Measurements from ENCODE around the gene UBA7. TPM values are rescaled to one million over a fixed set of nuclear protein-coding genes. Genes with fewer than 3 reads are reported as not detected.
"Not testable (repeated sequence)": the region's sequence is repeated elsewhere in the genome, so short reads cannot be mapped to it uniquely, and the experiment has no call there.

The UBA7 gene
- total RNA-seq, 1 donor, result 76.7 TPM

GRCh38 chr3:49831341-49831740 is 17.6 kb upstream of the UBA7 start:
- no peaks in the 10 kb centered on the region for H3K9me3 ChIP-seq (ENCODE audit: low read depth, low read length)
- no peaks in the 10 kb centered on the region for H3K4me1 ChIP-seq (ENCODE audit: insufficient read depth, low read length)
- no peaks in the 10 kb centered on the region for H3K27me3 ChIP-seq (ENCODE audit: insufficient read depth, low read length)
- no peak for TF ChIP-seq CTCF (IDR thresholded peaks at IDR 0.05; ENCODE audit: extremely low read depth, low read depth, low read length)
- H3K36me3 ChIP-seq (ENCODE audit: insufficient read depth, low read length), result no peaks in the 10 kb centered on the region
- H3K79me2 ChIP-seq (ENCODE audit: insufficient read depth, low read length), result no peaks in the 10 kb centered on the region
- no peaks in the 10 kb centered on the region for H4K20me1 ChIP-seq (ENCODE audit: insufficient read depth, low read length)
- no peak overlapping the region for H3K4me2 ChIP-seq (ENCODE audit: insufficient read depth, low read length)
- H3K4me3 ChIP-seq (ENCODE audit: insufficient read depth, low read length), result no peak overlapping the region
- no peak overlapping the region for H3K27ac ChIP-seq (ENCODE audit: low read depth, low read length)
- DNase-seq (ENCODE audit: insufficient read length, low spot score, missing footprints), result peak; percentile 8
- H2AFZ ChIP-seq (ENCODE audit: low read length), result no peak overlapping the region

GRCh38 chr3:49826016-49826415 is 12.3 kb upstream of the UBA7 start:
- TF ChIP-seq CTCF (IDR thresholded peaks at IDR 0.05; ENCODE audit: extremely low read depth, low read depth, low read length), result no peak
- no peak overlapping the region for H3K4me3 ChIP-seq (ENCODE audit: insufficient read depth, low read length)
- H3K27ac ChIP-seq (ENCODE audit: low read depth, low read length), result no peak overlapping the region
- H3K4me2 ChIP-seq (ENCODE audit: insufficient read depth, low read length), result no peak overlapping the region
- no peaks in the 10 kb centered on the region for H3K27me3 ChIP-seq (ENCODE audit: insufficient read depth, low read length)
- no peaks in the 10 kb centered on the region for H3K4me1 ChIP-seq (ENCODE audit: insufficient read depth, low read length)
- H3K36me3 ChIP-seq (ENCODE audit: insufficient read depth, low read length), result no peaks in the 10 kb centered on the region
- DNase-seq (ENCODE audit: insufficient read length, low spot score, missing footprints), result peak; percentile 3
- H3K9me3 ChIP-seq (ENCODE audit: low read depth, low read length), result no peaks in the 10 kb centered on the region
- no peaks in the 10 kb centered on the region for H3K79me2 ChIP-seq (ENCODE audit: insufficient read depth, low read length)
- H2AFZ ChIP-seq (ENCODE audit: low read length), result peak overlapping the region; percentile 42
- H4K20me1 ChIP-seq (ENCODE audit: insufficient read depth, low read length), result no peaks in the 10 kb centered on the region

GRCh38 chr3:49823131-49823530 is 9.4 kb upstream of the UBA7 start:
- not testable (repeated sequence) for DNase-seq (ENCODE audit: insufficient read length, low spot score, missing footprints); H3K4me3 ChIP-seq (ENCODE audit: insufficient read depth, low read length); H3K27ac ChIP-seq (ENCODE audit: low read depth, low read length); H3K79me2 ChIP-seq (ENCODE audit: insufficient read depth, low read length); H3K4me1 ChIP-seq (ENCODE audit: insufficient read depth, low read length); H3K27me3 ChIP-seq (ENCODE audit: insufficient read depth, low read length); H2AFZ ChIP-seq (ENCODE audit: low read length); H3K9me3 ChIP-seq (ENCODE audit: low read depth, low read length); H4K20me1 ChIP-seq (ENCODE audit: insufficient read depth, low read length); H3K36me3 ChIP-seq (ENCODE audit: insufficient read depth, low read length); H3K4me2 ChIP-seq (ENCODE audit: insufficient read depth, low read length)

- peaks cover 32% of the 10 kb centered on the region for H3K36me3 ChIP-seq (ENCODE audit: insufficient read depth, low read length)
- peaks cover 16% of the 10 kb centered on the region for H3K4me1 ChIP-seq (ENCODE audit: insufficient read depth, low read length)
- H4K20me1 ChIP-seq (ENCODE audit: insufficient read depth, low read length), result no peaks in the 10 kb centered on the region
- H3K27ac ChIP-seq (ENCODE audit: low read depth, low read length), result peak overlapping the region; percentile 79
- no peak for TF ChIP-seq CTCF (IDR thresholded peaks at IDR 0.05; ENCODE audit: extremely low read depth, low read depth, low read length)
- H3K4me3 ChIP-seq (ENCODE audit: insufficient read depth, low read length), result peak overlapping the region; percentile 78
- H3K4me2 ChIP-seq (ENCODE audit: insufficient read depth, low read length), result peak overlapping the region; percentile 94
- peaks cover 8% of the 10 kb centered on the region for H3K79me2 ChIP-seq (ENCODE audit: insufficient read depth, low read length)
- H2AFZ ChIP-seq (ENCODE audit: low read length), result peak overlapping the region; percentile 92
- peak; percentile 76 for DNase-seq (ENCODE audit: insufficient read length, low spot score, missing footprints)
- no peaks in the 10 kb centered on the region for H3K9me3 ChIP-seq (ENCODE audit: low read depth, low read length)
- H3K27me3 ChIP-seq (ENCODE audit: insufficient read depth, low read length), result no peaks in the 10 kb centered on the region
Observed at GRCh38 chr3:49812916-49813496, 747 bp downstream of the UBA7 start.
